Aorta (tissue), 5 donors: ENCODE measurements around the gene HSPB6. TPM values are rescaled to one million over a fixed set of nuclear protein-coding genes. Genes with fewer than 3 reads are reported as not detected.

Experiments used
- ATAC-seq: fragments of 200-7000 bp; cut with Tn5 transposase; one replicate; pipeline ENCODE4 v1.9.1; 2022; ENCODE audit warnings: moderate library complexity; ENCODE audit not compliant: low FRiP score
- DNase-seq, 2 donors: peaks; one replicate each; pipeline ENCODE4 v3.0.0-alpha.2; 2020
- H3K27ac ChIP-seq, 2 donors: one replicate each; pipeline ENCODE4 v1.5.1; 2013; ENCODE audit warnings: low read length in 2 of 2, mild to moderate bottlenecking in 2 of 2, moderate library complexity in 2 of 2, control low read depth in 1 of 2, inconsistent platforms in 1 of 2, low read depth in 1 of 2
- H3K27me3 ChIP-seq, 2 donors: one replicate each; pipeline ENCODE4 v1.6.1; 2013; ENCODE audit warnings: control low read depth in 1 of 2, low read length in 1 of 2, mild to moderate bottlenecking in 1 of 2, moderate library complexity in 1 of 2; ENCODE audit not compliant: insufficient read depth in 2 of 2, control insufficient read depth in 1 of 2
- H3K36me3 ChIP-seq, 2 donors: one replicate each; pipeline ENCODE4 v1.6.1; 2013; ENCODE audit warnings: control low read depth in 1 of 2, low read length in 1 of 2, mild to moderate bottlenecking in 1 of 2; ENCODE audit not compliant: insufficient read depth in 2 of 2, control insufficient read depth in 1 of 2
- H3K4me1 ChIP-seq, 2 donors: one replicate each; pipeline ENCODE4 v1.6.1; 2013; ENCODE audit warnings: low read length in 2 of 2, control low read depth in 1 of 2, mild to moderate bottlenecking in 1 of 2, moderate library complexity in 1 of 2; ENCODE audit not compliant: insufficient read depth in 2 of 2, control insufficient read depth in 1 of 2
- H3K4me3 ChIP-seq, 2 donors: one replicate each; pipeline ENCODE4 v1.5.1; 2013; ENCODE audit warnings: low read length in 2 of 2, control low read depth in 1 of 2, mild to moderate bottlenecking in 1 of 2
- H3K9me3 ChIP-seq: one replicate; pipeline ENCODE4 v1.6.1; 2013; ENCODE audit warnings: mild to moderate bottlenecking, low read length; ENCODE audit not compliant: control insufficient read depth
- WGBS, 2 donors: extraction: QIAGEN DNeasy Blood & Tissue Kit; methylation state at CpG; one replicate each; pipeline ENCODE4 v1.1.7; 2013; 5-methylcytosine and 5-hydroxymethylcytosine counted together
- intact Hi-C, 2 donors: fragments of 100-400 bp; cut with DNase I; formaldehyde crosslinking; loops; one replicate each; pipeline versions ENCODE4 v1.14.2 to v1.15.0; 2022
- polyA plus RNA-seq, 2 donors: library from polyadenylated mRNA; stranded (reverse); fragments of 200-250 nt; gene quantifications; one replicate each; pipeline ENCODE4 v1.2.3, GENCODE V29; 2013
- total RNA-seq, 2 donors: library from RNA; stranded (reverse); fragmentation: NEBNext Ultra II Directional; extraction: Animal tissue kit (Norgen Biotek cat#: 25700); gene quantifications; one replicate each; pipeline ENCODE4 v1.2.1, GENCODE V29; 2021
- donor health status: healthy with polysubstance abuse.
- donor health status: Bipolar disorder and iron deficiency.
- donor health status: DM: no; HTN: no; CAD: no.
- donor health status: DM: no; HTN: no; CAD: no.
- donor health status: DM: yes; HTN: yes; CAD: no.

The HSPB6 gene
- total and polyA plus RNA-seq, 4 donors = 73.9 to 152 (median 140) TPM

DNA sequence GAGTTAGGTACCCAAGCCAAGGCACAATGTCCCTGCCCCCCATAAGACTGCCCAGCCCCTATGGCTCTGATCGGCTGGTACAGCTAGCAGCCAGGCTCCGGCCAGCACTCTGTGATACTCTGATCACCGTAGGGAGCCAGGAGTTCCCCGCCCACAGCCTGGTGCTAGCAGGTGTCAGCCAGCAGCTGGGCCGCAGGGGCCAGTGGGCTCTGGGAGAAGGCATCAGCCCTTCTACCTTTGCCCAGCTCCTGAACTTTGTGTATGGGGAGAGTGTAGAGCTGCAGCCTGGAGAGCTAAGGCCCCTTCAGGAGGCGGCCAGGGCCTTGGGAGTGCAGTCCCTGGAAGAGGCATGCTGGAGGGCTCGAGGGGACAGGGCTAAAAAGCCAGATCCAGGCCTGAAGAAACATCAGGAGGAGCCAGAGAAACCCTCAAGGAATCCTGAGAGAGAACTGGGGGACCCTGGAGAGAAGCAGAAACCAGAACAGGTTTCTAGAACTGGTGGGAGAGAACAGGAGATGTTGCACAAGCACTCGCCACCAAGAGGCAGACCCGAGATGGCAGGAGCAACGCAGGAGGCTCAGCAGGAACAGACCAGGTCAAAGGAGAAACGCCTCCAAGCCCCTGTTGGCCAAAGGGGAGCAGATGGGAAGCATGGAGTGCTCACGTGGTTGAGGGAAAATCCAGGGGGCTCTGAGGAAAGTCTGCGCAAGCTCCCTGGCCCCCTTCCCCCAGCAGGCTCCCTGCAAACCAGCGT is 42.1 kb downstream of the HSPB6 start:
- intact Hi-C loops = loop anchor here in 1 of 2 donors (5.0 kb wide), 1 partner anchor 167 kb away; the partner anchor contains the start of gene TMEM147
- no peak overlapping the region for H3K27ac ChIP-seq
- WGBS, 2 donors = 73 to 76% methylated on average over 14 of the region's 14 CpGs

DNA sequence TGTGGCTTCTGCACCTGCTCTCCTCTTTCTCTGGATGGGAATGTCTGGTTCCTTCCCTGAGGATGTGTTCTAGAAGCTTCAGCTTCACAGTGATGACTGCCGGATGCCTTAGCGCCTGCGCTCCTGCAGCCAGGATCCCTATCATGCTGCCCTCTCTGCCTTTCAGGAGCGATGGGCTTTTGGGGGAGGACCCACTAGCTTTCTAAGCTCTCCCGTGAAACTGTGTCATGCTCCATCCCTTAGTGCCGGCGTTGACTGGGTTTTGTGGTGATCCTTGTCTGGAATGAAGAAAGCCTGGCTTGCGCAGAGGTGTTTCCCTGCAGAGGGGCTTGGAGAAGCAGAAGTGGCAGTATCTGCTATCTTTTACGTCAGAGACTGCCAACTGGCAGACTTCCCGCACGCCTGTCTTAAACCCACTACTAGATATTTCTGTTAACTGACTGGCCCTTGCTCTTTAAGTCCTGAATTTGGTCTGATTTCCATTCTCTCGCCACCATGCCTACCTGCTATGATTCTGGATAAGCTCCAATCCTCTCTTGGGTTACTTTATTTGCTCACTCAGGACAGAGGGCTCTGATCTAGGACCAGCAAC is 42.8 kb downstream of the HSPB6 start:
- Histone ChIP-seq H3K36me3 (no peaks in the 10 kb centered on the region), H3K9me3 (no peaks in the 10 kb centered on the region), H3K27ac (no peak overlapping the region), H3K4me1 (no peaks in the 10 kb centered on the region), H3K27me3 (no peaks in the 10 kb centered on the region), H3K4me3 (no peak overlapping the region)
- 82 to 83% methylated on average over 12 of the region's 12 CpGs for WGBS, 2 donors
- intact Hi-C loops = no loop called here
- no peak for ATAC-seq
- no peak for DNase-seq

More for the DNA sequence above, 42.1 kb downstream of the HSPB6 start:
- DNase-seq (no peak), ATAC-seq (no peak)
- Histone ChIP-seq H3K27me3 (no peaks in the 10 kb centered on the region), H3K4me1 (no peaks in the 10 kb centered on the region), H3K36me3 (no peaks in the 10 kb centered on the region), H3K9me3 (no peaks in the 10 kb centered on the region), H3K4me3 (no peak overlapping the region)

DNA sequence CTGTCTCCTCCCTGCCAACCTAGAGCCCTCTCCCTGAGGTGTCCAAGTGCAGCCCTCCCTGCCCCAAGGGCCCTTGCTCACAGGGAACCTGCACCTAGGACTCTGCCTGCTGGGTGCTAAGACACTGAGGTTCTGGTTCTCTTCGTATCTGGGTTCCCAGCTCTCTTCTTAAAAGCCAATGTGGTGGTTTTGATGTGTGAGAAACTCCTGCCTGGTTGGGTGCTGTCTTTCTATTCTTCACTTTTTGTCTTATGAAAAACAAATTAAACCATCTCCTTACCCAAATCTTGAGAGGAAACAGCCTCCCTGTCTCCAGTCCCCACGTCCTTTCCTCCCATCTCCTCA is 43.4 kb downstream of the HSPB6 start:
- WGBS, 2 donors = 72 to 80% methylated on average over 2 of the region's 2 CpGs
- no peak overlapping the region for H3K4me3 ChIP-seq

DNA sequence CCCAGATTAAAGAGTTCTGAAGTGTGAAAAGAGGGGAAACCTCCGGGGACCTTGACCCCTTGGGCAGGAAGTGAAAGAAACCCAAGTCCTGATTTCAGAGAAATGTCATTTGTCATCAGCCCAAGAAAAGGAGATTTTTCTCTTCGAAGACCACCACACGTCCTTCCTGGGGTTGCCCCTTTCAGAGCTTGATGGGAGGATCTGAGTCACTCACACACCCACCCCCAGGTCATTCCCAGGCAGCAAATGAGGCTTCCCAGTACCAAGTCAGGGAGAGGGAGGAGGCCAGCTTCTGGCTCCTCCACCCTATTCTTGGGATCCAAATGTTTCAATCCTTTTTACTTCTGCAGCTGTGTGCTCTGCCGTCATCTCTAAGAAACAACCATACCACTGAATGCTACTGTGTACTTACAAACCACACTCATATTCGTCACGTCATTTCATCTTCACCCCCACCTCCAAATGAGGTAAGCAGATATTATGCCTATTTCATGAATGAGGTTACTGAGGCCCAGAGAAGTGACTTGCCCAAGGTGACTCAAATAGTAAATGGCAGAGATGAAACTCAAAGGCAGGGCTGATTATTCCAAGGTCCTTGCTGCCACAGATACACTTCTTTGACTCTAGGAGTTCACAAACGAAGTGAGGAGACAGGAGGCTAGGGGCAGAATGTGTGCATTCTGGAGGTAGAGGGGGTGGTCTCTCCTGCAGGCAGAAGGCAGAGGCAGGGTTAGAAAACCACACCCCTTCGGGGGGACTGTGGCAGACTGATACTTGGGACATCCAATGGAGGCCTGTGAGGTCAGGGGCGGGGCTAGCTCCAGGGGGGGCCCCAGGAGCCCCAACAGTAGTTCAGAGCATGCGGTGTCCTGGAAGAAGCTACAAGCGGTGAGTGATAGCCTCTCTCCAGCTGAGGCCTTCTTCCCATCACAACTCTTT is 44.0 kb downstream of the HSPB6 start:
- 69 to 73% methylated on average over 11 of the region's 11 CpGs for WGBS, 2 donors
- Histone ChIP-seq H3K36me3 (no peaks in the 10 kb centered on the region), H3K9me3 (no peaks in the 10 kb centered on the region), H3K4me3 (no peak overlapping the region), H3K4me1 (no peaks in the 10 kb centered on the region), H3K27me3 (no peaks in the 10 kb centered on the region), H3K27ac (no peak overlapping the region)
- DNase-seq (no peak), ATAC-seq (no peak)
- intact Hi-C loops = no loop called here

More for the DNA sequence above, 43.4 kb downstream of the HSPB6 start:
- no peak overlapping the region for H3K27ac ChIP-seq
- H3K4me1 ChIP-seq = no peaks in the 10 kb centered on the region
- H3K27me3 ChIP-seq = no peaks in the 10 kb centered on the region
- DNase-seq (no peak), ATAC-seq (no peak)
- intact Hi-C loops = no loop called here
- no peaks in the 10 kb centered on the region for H3K9me3 ChIP-seq
- H3K36me3 ChIP-seq = no peaks in the 10 kb centered on the region

DNA sequence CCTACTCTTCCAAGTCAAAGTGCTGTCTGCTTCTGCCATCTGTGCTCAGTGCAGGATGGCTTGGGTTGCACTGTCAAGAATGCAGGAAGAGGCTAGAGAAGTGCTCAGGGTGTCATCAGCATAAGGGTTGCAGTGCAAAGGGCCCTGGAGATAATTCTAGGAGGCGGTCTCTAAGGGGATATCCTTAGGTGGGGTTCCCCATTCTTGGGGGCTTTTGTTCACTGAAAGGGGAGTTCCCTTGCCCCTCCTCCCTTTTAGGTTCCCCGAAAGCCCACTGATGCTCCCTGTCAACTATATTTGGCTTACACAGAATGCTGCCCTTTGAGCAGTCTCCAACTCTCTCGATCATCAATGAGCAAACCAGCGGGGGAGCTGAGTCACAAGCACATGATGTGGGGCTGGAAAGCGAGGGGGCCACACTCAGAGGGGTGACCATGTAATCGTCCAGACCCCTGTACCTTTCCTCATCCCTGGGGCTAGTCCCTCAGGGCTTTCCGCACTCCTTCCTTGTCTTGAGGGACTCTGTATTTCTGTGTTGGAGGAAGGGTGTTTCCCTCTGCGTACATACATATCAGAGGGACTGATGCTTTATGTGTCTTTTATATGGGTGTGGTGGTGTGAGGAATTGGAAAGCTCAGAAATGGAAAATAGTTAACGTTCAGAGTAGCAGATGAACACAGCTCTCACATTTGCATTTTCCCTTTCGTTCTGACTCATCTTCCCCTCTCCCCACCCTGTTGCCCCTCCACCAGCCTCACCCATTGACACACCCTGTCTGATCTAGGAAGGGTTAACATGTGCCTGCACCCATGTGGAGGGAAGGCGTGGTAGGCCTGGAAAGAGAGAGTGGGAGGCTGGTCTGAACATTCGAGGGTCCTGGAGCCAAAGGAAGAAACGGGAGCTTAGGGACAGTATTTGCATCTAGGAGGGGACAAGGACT is 45.8 kb downstream of the HSPB6 start:
- Histone ChIP-seq H3K4me1 (no peaks in the 10 kb centered on the region), H3K27me3 (no peaks in the 10 kb centered on the region), H3K4me3 (no peak overlapping the region), H3K36me3 (no peaks in the 10 kb centered on the region), H3K9me3 (no peaks in the 10 kb centered on the region), H3K27ac (no peak overlapping the region)
- WGBS, 2 donors = 61 to 66% methylated on average over 13 of the region's 13 CpGs
- intact Hi-C loops = no loop called here
- no peak for DNase-seq
- no peak for ATAC-seq

DNA sequence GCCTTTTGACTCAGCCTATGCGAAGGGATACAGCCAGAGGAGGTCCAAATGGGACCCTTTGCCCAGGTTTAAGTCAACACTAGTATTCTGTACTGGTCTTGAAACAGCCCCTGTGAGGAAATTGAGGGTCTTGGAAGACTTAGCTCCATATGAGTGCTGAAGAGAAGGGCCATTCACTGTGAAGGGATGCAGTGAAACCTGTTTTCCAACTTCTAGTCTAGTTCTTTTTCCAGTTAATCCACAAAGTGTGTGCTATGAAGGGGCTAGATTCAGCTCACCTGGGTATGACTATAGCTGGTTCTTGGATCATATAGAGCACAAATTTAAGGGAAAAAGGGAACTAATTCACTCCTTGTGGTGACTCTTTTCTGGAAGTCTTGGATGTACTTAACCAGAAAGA is 48.4 kb downstream of the HSPB6 start:
- Histone ChIP-seq H3K36me3 (no peaks in the 10 kb centered on the region), H3K27ac (no peak overlapping the region), H3K4me3 (no peak overlapping the region), H3K9me3 (no peaks in the 10 kb centered on the region), H3K4me1 (no peaks in the 10 kb centered on the region), H3K27me3 (no peaks in the 10 kb centered on the region)
- no peak for DNase-seq
- intact Hi-C loops = no loop called here
- WGBS, 2 donors = 86 to 93% methylated on average over 1 of the region's 1 CpG
- ATAC-seq = no peak
